ENCODE data around the gene TCERG1.

TCERG1 gene

DNA sequence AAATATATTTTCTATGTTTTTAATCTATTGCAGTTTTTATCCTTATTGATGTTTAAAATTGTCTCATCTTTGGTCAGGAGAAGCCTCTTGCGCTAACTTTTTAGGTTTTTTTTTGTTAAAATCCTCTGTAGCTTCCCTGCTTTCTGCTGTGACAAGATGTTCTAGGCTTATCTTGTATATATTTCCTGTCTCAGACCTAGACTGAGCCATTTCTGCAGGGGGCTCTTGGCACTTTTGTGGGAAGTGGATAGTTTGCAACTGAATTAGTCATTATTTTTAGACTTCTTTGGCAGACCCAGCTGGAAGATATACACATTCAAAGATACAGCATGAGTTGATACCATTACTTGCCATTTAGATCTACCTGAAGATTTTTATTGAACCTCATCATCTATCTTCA is 28.8 kb downstream of the TCERG1 start:
- Histone ChIP-seq H3K27ac (ENCODE audit: poor library complexity, severe bottlenecking) (no peak overlapping the region), H3K36me3 (ENCODE audit: low read depth) (peaks cover 93% of the 10 kb centered on the region), H3K4me3 (ENCODE audit: severe bottlenecking) (no peak overlapping the region), H3K4me1 (ENCODE audit: insufficient read depth, poor library complexity, severe bottlenecking) (no peaks in the 10 kb centered on the region), H3K9me3 (ENCODE audit: severe bottlenecking) (no peaks in the 10 kb centered on the region), H3K27me3 (ENCODE audit: insufficient read depth, poor library complexity, severe bottlenecking) (no peaks in the 10 kb centered on the region)
- DNase-seq (ENCODE audit: low spot score): no peak
- TF ChIP-seq, protein P1, sequence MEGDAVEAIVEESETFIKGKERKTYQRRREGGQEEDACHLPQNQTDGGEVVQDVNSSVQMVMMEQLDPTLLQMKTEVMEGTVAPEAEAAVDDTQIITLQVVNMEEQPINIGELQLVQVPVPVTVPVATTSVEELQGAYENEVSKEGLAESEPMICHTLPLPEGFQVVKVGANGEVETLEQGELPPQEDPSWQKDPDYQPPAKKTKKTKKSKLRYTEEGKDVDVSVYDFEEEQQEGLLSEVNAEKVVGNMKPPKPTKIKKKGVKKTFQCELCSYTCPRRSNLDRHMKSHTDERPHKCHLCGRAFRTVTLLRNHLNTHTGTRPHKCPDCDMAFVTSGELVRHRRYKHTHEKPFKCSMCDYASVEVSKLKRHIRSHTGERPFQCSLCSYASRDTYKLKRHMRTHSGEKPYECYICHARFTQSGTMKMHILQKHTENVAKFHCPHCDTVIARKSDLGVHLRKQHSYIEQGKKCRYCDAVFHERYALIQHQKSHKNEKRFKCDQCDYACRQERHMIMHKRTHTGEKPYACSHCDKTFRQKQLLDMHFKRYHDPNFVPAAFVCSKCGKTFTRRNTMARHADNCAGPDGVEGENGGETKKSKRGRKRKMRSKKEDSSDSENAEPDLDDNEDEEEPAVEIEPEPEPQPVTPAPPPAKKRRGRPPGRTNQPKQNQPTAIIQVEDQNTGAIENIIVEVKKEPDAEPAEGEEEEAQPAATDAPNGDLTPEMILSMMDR (IDR thresholded peaks at IDR 0.05; ENCODE audit: poor library complexity, severe bottlenecking): no peak
- ATAC-seq (ENCODE audit: low read depth): no peak

DNA sequence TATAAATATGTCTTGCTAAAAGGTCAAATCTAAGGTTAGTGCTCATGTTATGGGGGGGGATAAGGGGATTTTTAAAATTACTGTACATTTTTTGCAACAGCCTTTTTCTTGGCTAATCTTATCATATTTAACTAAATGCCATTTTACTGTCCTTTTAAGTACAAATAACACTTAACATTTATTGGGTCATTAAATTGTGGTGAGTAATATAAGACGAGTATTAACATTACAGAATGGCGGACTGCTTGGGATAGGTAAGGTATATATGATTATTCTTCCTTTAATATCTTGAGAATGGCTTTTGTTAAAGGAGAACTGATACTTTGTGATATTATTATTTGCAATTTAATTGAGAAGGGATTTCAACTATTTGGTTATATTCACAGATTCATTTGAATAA is 35.6 kb downstream of the TCERG1 start:
- no peak for DNase-seq (ENCODE audit: low spot score)
- TF ChIP-seq, protein P1 (IDR thresholded peaks at IDR 0.05; ENCODE audit: poor library complexity, severe bottlenecking): no peak
- no peak overlapping the region for H3K27ac ChIP-seq (ENCODE audit: poor library complexity, severe bottlenecking)
- no peaks in the 10 kb centered on the region for H3K4me1 ChIP-seq (ENCODE audit: insufficient read depth, poor library complexity, severe bottlenecking)
- ATAC-seq (ENCODE audit: low read depth): no peak
- H3K27me3 ChIP-seq (ENCODE audit: insufficient read depth, poor library complexity, severe bottlenecking): no peaks in the 10 kb centered on the region
- peaks cover 96% of the 10 kb centered on the region for H3K36me3 ChIP-seq (ENCODE audit: low read depth)
- no peak overlapping the region for H3K4me3 ChIP-seq (ENCODE audit: severe bottlenecking)
- H3K9me3 ChIP-seq (ENCODE audit: severe bottlenecking): no peaks in the 10 kb centered on the region

DNA sequence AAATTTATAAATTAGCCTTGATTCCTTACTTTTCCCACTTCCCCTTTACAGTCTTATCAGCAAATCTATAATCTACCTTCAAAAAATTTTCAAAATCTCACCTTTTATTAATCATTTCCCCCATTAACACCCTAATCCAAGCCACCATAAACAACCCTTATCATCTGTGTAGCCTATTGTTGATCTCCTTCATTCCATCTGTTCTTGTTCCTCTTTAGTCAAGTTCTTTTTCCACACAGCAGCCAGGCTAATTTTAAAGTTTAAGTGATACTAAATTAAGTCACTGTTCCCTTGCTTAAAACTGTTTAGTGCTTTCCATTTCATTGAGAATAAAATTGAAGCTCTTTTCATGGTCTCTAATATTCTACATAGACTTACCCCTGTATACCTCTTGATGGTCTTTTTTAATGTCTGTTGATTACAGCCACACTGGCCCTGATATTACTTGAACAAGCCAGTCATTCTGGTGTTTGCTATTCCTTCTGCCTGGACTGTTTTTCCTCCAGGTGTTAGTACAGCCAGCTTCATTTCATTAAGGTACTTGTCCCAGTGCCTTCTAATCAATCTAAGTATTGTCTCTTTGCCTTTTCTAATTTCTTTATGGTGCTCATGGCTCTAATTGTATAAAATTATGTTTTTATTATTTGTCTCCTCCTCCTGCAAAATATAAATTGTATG is 37.7 kb downstream of the TCERG1 start:
- Histone ChIP-seq H3K9me3 (ENCODE audit: severe bottlenecking) (no peaks in the 10 kb centered on the region), H3K27ac (ENCODE audit: poor library complexity, severe bottlenecking) (no peak overlapping the region), H3K36me3 (ENCODE audit: low read depth) (peaks cover 95% of the 10 kb centered on the region), H3K27me3 (ENCODE audit: insufficient read depth, poor library complexity, severe bottlenecking) (no peaks in the 10 kb centered on the region), H3K4me1 (ENCODE audit: insufficient read depth, poor library complexity, severe bottlenecking) (no peaks in the 10 kb centered on the region), H3K4me3 (ENCODE audit: severe bottlenecking) (no peak overlapping the region)
- ATAC-seq (ENCODE audit: low read depth) (no peak), DNase-seq (ENCODE audit: low spot score) (no peak)
- TF ChIP-seq, protein P1 (IDR thresholded peaks at IDR 0.05; ENCODE audit: poor library complexity, severe bottlenecking): no peak

DNA sequence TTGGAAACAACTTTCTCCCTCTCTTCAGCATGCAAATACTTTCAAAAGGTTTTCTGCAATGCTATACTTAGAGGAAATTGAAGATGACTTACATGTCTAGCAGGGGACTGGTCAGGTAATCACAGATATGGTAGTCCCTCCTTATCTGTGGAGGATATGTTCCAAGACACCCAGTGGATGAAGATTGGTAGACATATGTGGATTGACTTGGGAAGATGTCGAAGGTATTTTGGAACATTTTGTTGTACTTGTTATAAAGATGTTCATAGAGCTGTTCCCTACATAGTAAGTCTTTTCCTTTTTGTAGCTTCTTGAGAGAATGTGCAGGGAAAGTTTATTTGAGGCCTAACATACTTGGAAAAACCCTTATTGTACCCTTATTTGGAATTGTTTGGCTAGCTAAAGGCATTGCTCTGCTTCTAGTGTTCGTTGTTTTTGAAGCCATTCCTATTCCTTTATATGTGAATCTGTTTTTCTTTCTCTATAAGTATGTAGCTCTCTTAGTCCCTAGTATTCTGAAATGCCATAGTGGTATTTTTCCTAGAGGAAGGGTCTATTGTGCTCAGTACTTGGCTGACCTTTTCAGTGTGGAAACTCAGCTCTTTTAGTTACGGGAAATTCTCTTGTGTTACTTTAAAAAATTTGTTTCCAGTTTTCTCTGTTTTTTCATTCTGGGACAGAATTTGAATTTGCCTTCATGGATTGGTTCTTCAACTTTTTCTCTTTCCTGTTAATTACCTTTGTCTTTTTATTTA is 43.1 kb downstream of the TCERG1 start:
- TF ChIP-seq, protein P1 (IDR thresholded peaks at IDR 0.05; ENCODE audit: poor library complexity, severe bottlenecking): no peak
- Histone ChIP-seq H3K27me3 (ENCODE audit: insufficient read depth, poor library complexity, severe bottlenecking) (no peaks in the 10 kb centered on the region), H3K4me1 (ENCODE audit: insufficient read depth, poor library complexity, severe bottlenecking) (no peaks in the 10 kb centered on the region), H3K36me3 (ENCODE audit: low read depth) (peaks cover 95% of the 10 kb centered on the region), H3K9me3 (ENCODE audit: severe bottlenecking) (no peaks in the 10 kb centered on the region), H3K4me3 (ENCODE audit: severe bottlenecking) (no peak overlapping the region), H3K27ac (ENCODE audit: poor library complexity, severe bottlenecking) (no peak overlapping the region)
- DNase-seq (ENCODE audit: low spot score) (no peak), ATAC-seq (ENCODE audit: low read depth) (no peak; the same call in 2 of the 3 replicates)

DNA sequence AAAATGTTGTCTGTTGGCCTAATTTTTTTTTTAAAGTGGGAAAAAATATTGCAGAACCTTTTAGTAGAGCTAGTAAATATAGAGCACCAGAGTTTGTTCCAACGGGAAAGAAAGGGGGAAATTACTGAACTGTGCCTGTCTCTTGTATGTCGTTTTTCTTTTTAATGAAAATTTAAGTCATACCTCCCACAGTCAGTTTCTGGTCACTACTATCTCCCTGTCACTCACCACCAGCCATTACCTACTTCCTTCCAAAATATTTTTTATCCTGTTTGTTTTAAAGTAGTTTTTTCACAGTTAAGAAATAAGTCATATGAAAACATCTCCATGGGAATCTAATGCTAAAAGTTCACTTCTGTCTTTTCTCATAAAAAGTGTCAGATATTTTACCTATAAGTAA is 47.5 kb downstream of the TCERG1 start:
- Histone ChIP-seq H3K4me1 (ENCODE audit: insufficient read depth, poor library complexity, severe bottlenecking) (no peaks in the 10 kb centered on the region), H3K27me3 (ENCODE audit: insufficient read depth, poor library complexity, severe bottlenecking) (no peaks in the 10 kb centered on the region), H3K4me3 (ENCODE audit: severe bottlenecking) (no peak overlapping the region), H3K9me3 (ENCODE audit: severe bottlenecking) (no peaks in the 10 kb centered on the region), H3K36me3 (ENCODE audit: low read depth) (peaks cover 95% of the 10 kb centered on the region), H3K27ac (ENCODE audit: poor library complexity, severe bottlenecking) (no peak overlapping the region)
- no peak for DNase-seq (ENCODE audit: low spot score)
- ATAC-seq (ENCODE audit: low read depth): no peak
- TF ChIP-seq, protein P1 (IDR thresholded peaks at IDR 0.05; ENCODE audit: poor library complexity, severe bottlenecking): no peak
